GM10847 (cell line): ENCODE data around the gene KCNE3.

Experiments
- POLR2A ChIP-seq: IDR thresholded peaks from 2 replicates; pipeline ENCODE4 v1.6.1; 2011; ENCODE audit not compliant: insufficient read length; ENCODE audit errors: extremely low read depth

Gene KCNE3

DNA sequence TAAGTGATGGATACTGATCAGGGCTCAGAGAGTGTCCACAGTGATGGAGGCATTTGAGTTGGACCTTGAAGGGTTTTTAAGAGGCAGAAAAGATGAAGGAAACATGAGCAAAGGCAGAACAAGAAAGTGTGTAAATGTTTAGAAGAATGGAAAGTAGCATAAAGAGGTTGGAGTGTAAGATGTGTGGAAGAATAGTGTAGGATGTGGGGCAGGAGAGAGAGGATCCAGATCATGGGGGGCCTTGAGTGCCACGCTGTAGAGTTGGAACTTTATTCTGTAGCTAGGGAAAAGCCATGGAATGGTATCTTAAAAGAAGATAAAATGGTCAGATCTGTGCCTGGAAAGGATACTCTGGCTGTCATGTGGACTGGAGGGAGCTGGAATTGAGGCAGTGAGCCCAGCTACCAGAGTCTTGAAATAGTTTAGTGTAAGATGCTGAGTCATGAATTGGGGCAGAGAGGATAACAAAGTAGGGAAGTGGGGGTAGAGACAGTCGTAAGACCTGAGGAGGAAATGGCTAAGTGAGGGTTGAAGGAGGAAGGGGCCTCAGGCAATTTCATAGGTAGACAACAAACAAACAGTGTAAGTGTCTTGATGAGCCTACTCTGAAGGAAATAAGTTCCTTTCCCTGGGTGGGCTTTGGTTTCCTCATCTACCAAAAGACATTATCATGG lies 6.7 kb downstream of the KCNE3 start:
- TF ChIP-seq POLR2A: no peak

- no peak for TF ChIP-seq POLR2A
Measured at GRCh38 chr11:74460065-74460464, 7.3 kb downstream of the KCNE3 start.

DNA sequence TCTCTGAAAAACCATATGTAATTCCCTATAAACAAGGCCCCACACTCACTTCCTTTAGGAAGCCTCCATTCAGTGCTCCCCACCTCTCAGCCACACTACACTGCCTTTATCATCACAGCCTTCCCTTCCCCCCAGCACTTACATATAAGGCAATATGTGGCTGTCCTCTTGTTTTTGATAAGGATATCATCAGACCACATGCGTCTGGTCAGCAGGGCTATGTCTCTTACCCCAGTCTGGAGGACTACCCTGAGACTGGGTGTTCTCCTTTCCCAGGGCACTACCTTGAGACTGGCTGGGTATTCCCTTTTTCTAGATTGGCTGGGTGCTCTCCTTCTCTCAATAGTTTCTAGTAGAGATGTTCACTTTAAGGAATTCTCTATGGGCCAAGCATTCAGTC lies 7.8 kb downstream of the KCNE3 start:
- TF ChIP-seq POLR2A: no peak

DNA sequence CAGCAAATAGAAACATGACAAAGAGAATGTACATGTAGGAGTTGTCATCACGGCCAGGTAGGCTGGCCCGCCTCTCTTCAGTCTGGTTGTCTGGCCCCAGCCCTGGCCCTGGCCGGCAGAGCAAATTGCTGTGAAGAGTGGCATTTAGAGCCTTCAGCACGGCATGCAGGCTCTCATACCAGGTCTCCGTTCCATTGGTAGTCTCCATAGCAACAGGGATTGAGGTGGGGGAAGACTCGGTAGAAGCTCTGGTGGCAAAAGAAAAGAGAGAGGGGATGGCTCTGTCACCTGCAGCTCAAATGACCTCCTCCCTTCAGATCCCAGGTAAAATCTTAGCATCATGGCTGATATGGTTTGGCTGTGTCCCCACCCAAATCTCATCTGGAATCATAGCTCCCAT lies 10.0 kb downstream of the KCNE3 start:
- TF ChIP-seq POLR2A: no peak

GRCh38 chr11:74453373-74453975 lies 13.9 kb downstream of the KCNE3 start:
- TF ChIP-seq POLR2A: no peak

DNA sequence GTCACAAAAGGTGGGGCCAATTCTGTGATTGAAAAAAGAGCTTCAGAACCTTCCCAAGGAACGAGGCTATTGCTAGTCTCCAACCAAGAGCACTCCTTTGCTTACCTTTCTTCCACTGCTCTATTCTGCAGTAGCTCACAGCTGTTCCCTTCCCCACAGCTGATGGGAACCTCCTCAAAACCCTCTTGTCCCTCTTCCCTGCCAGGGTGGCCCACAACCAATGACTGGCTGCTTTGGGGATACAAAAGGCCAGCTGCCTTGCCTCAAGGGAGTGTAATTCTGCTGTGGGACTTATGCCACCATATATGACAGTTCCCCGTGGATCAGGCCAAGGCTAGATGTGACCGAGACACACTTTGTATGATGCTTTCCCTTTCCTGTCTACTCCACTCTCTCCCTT lies 15.0 kb downstream of the KCNE3 start:
- TF ChIP-seq POLR2A: no peak

DNA sequence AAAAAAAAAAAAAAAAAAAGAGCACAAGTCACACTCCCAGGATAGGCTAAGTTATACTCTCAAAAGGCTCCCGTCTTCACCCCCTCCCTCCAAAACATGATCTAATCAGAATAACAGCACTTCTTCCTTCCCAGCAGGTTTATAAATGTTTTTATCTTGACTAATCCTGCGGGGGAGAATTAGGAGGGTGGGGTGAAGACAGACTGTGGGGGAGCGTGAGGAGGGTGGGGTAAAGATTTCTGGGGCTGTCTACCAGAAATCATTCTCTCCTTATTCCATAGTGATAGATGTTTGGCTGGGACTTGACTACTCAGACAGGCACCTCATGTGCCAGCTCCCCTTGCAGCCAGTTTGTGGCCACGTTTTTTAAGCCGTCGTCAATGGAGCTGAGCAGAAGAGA lies 17.0 kb downstream of the KCNE3 start:
- no peak for TF ChIP-seq POLR2A

- TF ChIP-seq POLR2A: no peak
Measured at GRCh38 chr11:74449369-74449931, 17.9 kb downstream of the KCNE3 start.

DNA sequence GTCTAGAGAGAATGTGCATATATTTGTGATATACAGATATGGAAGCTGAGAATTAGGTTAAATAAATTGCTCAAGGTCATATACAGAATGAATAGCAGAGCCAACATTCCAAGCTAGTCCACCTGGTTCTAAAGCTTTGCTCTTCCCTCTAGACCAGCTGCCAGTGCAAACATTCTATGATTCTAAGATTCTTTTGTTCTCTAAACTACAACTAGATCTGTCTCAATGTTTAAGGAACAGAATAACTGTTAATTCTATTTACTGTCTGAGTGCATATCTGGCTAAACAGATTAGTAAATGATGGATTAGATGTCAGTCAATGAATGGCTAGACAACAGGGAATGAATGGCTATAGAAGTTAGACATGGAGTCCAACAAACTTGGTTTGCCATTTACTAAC lies 19.6 kb downstream of the KCNE3 start:
- TF ChIP-seq POLR2A: no peak

GRCh38 chr11:74446532-74446938 lies 20.8 kb downstream of the KCNE3 start:
- TF ChIP-seq POLR2A: no peak

GRCh38 chr11:74444173-74444826 lies 23.0 kb downstream of the KCNE3 start:
- no peak for TF ChIP-seq POLR2A

GRCh38 chr11:74443071-74443864 lies 24.1 kb downstream of the KCNE3 start:
- TF ChIP-seq POLR2A: no peak

- TF ChIP-seq POLR2A: no peak
Measured at GRCh38 chr11:74442636-74443035, 24.7 kb downstream of the KCNE3 start.

GRCh38 chr11:74438681-74439080 lies 28.7 kb downstream of the KCNE3 start:
- no peak for TF ChIP-seq POLR2A

DNA sequence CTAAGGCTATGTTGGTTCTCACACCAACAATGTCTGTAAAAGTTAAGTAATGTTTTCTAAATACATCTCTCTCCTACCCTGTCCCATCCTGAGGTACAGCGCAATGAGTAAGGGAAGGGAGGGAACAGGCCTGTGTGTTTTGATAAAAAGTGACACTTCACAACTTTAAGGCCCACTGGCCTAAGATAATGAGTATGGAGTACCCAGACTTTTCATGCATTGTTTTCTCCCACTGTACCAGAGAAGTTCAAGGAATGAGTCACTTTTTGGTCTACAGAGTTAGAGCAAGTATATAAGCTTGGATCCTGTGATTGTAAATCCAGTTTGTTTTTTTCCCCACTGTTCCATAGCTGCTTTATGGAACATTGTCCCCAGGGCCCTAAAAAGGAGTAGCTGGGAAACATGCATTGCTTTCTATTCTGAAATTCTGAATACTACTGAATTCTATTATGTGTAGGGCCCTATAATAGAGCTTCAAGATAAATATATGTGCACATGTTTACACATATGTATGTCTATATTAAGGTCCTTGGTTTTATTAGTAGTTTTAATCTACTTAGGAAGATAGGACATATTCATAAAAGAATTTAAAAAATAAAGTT lies 29.8 kb downstream of the KCNE3 start:
- TF ChIP-seq POLR2A: no peak
